GF-D8 (cell line): ENCODE data around the gene KCNQ5.
"Not testable (repeated sequence)": the region's sequence is repeated elsewhere in the genome, so short reads cannot be mapped to it uniquely, and the experiment has no call there.

ENCODE experiments used
- DNase-seq: peaks from one replicate; lab custom pipeline; 2025; lab: John Stamatoyannopoulos, UW

The KCNQ5 gene

GRCh38 chr6:72621291-72622093, at the start of gene KCNQ5:
TSS of gene KCNQ5 (plus strand) at chr6:72622064.
- no peak for DNase-seq

GRCh38 chr6:72579865-72580264, 42.0 kb upstream of the KCNQ5 start:
- peak; percentile 42 for DNase-seq

GRCh38 chr6:72580281-72580940, 41.5 kb upstream of the KCNQ5 start:
- peak; percentile 84 for DNase-seq

GRCh38 chr6:72580950-72581349, 40.9 kb upstream of the KCNQ5 start:
- not testable (repeated sequence) for DNase-seq

GRCh38 chr6:72588155-72588554, 33.7 kb upstream of the KCNQ5 start:
- no peak for DNase-seq

- no peak for DNase-seq
Measured at GRCh38 chr6:72589096-72589495, 32.8 kb upstream of the KCNQ5 start.

GRCh38 chr6:72595812-72596211, 26.1 kb upstream of the KCNQ5 start:
- no peak for DNase-seq

- DNase-seq = peak; percentile 20
Measured at GRCh38 chr6:72616406-72617015, 5.4 kb upstream of the KCNQ5 start.

GRCh38 chr6:72617721-72618120, 4.1 kb upstream of the KCNQ5 start:
- DNase-seq = no peak

- peak; percentile 86 for DNase-seq
Measured at GRCh38 chr6:72619883-72620696, 1.8 kb upstream of the KCNQ5 start.

- DNase-seq = no peak
Measured at GRCh38 chr6:72620871-72621290, 983 bp upstream of the KCNQ5 start.

GRCh38 chr6:72622094-72622940, 453 bp downstream of the KCNQ5 start:
- DNase-seq = peak; percentile 51

GRCh38 chr6:72623808-72624207, 1.9 kb downstream of the KCNQ5 start:
- DNase-seq = no peak

- peak; percentile 36 for DNase-seq
Measured at GRCh38 chr6:72624557-72625160, 2.8 kb downstream of the KCNQ5 start.

GRCh38 chr6:72626126-72626525, 4.3 kb downstream of the KCNQ5 start:
- DNase-seq = no peak

- no peak for DNase-seq
Measured at GRCh38 chr6:72627539-72627938, 5.7 kb downstream of the KCNQ5 start.

GRCh38 chr6:72631480-72631879, 9.6 kb downstream of the KCNQ5 start:
- DNase-seq = no peak

- no peak for DNase-seq
Measured at GRCh38 chr6:72635636-72636035, 13.8 kb downstream of the KCNQ5 start.

- DNase-seq = no peak
Measured at GRCh38 chr6:72636215-72636614, 14.4 kb downstream of the KCNQ5 start.

- no peak for DNase-seq
Measured at GRCh38 chr6:72636786-72637185, 14.9 kb downstream of the KCNQ5 start.
